Transverse colon (tissue), 4 donors: ENCODE results near the gene TSPAN6. TPM values are rescaled to one million over a fixed set of nuclear protein-coding genes. Genes with fewer than 3 reads are reported as not detected.
A peak's percentile ranks its signal among the peaks of the same experiment; 100 is the strongest.

Experiments used
- DNase-seq: peaks from one replicate; pipeline ENCODE4 v3.0.0-alpha.2; 2019
- H3K27ac ChIP-seq, 4 donors: fragments of 200-600 bp; sonication (generic); 2 replicates each; pipeline ENCODE4 v1.5.1; 2016 to 2018; ENCODE audit warnings: inconsistent platforms in 4 of 4
- H3K27me3 ChIP-seq: fragments of 200-600 bp; sonication (generic); 2 replicates; pipeline ENCODE4 v1.5.1; 2017; ENCODE audit warnings: inconsistent platforms
- H3K36me3 ChIP-seq, 4 donors: fragments of 200-600 bp; sonication (generic); 2 replicates each; pipeline ENCODE4 v1.5.1; 2017 to 2019; ENCODE audit warnings: inconsistent platforms in 4 of 4
- H3K4me1 ChIP-seq, 4 donors: fragments of 200-600 bp; sonication (generic); 2 replicates each; pipeline ENCODE4 v1.5.1; 2017 to 2020; ENCODE audit warnings: inconsistent platforms in 4 of 4
- H3K4me3 ChIP-seq, 4 donors: fragments of 200-600 bp; sonication (generic); 1 replicate in 1 of 4; 2 replicates in 3 of 4; pipeline versions ENCODE4 v1.5.1 to v1.6.1; 2017 to 2019; ENCODE audit warnings: inconsistent platforms in 4 of 4
- H3K9me3 ChIP-seq, 2 donors: fragments of 200-600 bp; sonication (generic); 2 replicates each; pipeline ENCODE4 v1.5.1; 2017 to 2019; ENCODE audit warnings: inconsistent platforms in 2 of 2
- CTCF ChIP-seq, 5 experiments: fragments of 200-600 bp in 3 of 5; fragments of 450-650 bp in 2 of 5; sonication (generic) in 3 of 5; IDR thresholded peaks; 1 replicate in 2 of 5; 2 replicates in 3 of 5; pipeline ENCODE4 v1.5.1; 2016 to 2017; ENCODE audit warnings: antibody characterized with exemption in 5 of 5, inconsistent platforms in 3 of 5, mild to moderate bottlenecking in 2 of 5, moderate library complexity in 1 of 5
- EP300 ChIP-seq: sonication (generic); formaldehyde crosslinking; IDR thresholded peaks from one replicate; pipeline ENCODE4 v1.6.1; 2017; ENCODE audit warnings: antibody characterized with exemption, low read depth
- POLR2A ChIP-seq: fragments of 450-650 bp; IDR thresholded peaks from one replicate; pipeline ENCODE4 v1.6.1; 2016; ENCODE audit warnings: antibody characterized with exemption, mild to moderate bottlenecking, moderate library complexity
- POLR2AphosphoS5 ChIP-seq, 3 donors: sonication (generic); formaldehyde crosslinking; IDR thresholded peaks; one replicate each; pipeline ENCODE4 v1.6.1; 2016; ENCODE audit warnings: antibody characterized with exemption in 3 of 3
- WGBS, 2 donors: methylation state at CpG; one replicate each; pipeline ENCODE4 v1.1.5; 2018; ENCODE audit warnings: low coverage in 1 of 2; 5-methylcytosine and 5-hydroxymethylcytosine counted together
- in situ Hi-C, 4 donors: fragments of 200-750 bp; cut with MboI; loops; one replicate each; pipeline versions ENCODE4 v1.15.0 to v1.15.1; 2017; ENCODE audit warnings: low sequenced_read_pairs in 3 of 4, low pct_ligation_motif_present in 1 of 4, low pct_unique_long_range_greater_than_20kb in 1 of 4
- intact Hi-C: fragments of 100-400 bp; cut with DNase I; formaldehyde crosslinking; loops from one replicate; pipeline ENCODE4 v1.15.1; 2023; ENCODE audit warnings: low total_unique reads
- total RNA-seq, 4 donors: library from RNA; depleted of rRNA; stranded (reverse); fragments of >200 nt; gene quantifications; one replicate each; pipeline ENCODE4 v1.1.0, GENCODE V29; 2016

TSPAN6 gene
- total RNA-seq, 4 donors from 2014 or later, result 16.7 to 114 (median 70.3) TPM

DNA sequence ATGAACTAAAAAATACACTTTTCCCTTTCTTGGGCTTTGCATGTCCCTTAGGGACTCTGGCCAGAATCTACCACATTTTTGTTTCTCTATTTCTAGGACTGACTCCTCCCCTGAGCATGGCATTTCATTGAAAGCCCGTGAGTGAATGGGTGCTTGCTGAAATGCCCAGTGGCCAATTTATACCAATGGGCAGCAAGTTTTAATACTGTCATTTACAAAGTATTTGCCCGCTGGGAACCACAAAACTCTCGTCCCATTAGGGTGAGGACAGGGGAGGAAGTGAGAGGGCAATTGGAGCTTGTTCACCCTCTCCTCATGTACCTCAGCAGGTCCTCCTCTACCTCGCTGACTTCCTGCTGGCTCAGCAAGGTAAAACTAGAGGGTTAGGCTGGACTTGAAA lies 8.5 kb upstream of the TSPAN6 start:
- in situ Hi-C loops (no loop called here), intact Hi-C loops (no loop called here)
- Histone ChIP-seq H3K9me3 (no peaks in the 10 kb centered on the region), H3K36me3 (no peaks in the 10 kb centered on the region), H3K4me1 (peaks cover 0 to 32% (median 11%) of the 10 kb centered on the region in 4 donors), H3K27ac (peak overlapping the region; percentile 46 to 65 (median 54)), H3K4me3 (no peak overlapping the region), H3K27me3 (no peaks in the 10 kb centered on the region)
- DNase-seq, result no peak
- WGBS, 2 donors, result 65 to 80% methylated on average over 1 to 4 of the region's 4 CpGs
- TF ChIP-seq POLR2A, result no peak

- H3K4me3 ChIP-seq, result peak within 1 kb of the TSS in 3 of 4 donors; percentile 1 to 16 (median 7)
- 0 to 46% methylated on average over 2 to 11 of the region's 11 CpGs for WGBS, 2 donors
- no peaks in the 10 kb centered on the region for H3K9me3 ChIP-seq
- H3K36me3 ChIP-seq, result no peaks in the 10 kb centered on the region
- peaks cover 0 to 25% (median 7%) of the 10 kb centered on the region in 4 donors for H3K4me1 ChIP-seq
- H3K27ac ChIP-seq, result peak within 1 kb of the TSS; percentile 46 to 65 (median 60)
- in situ Hi-C loops, result no loop called here
- TF ChIP-seq CTCF (IDR thresholded peaks at IDR 0.05) (no peak), POLR2A (peak; percentile 51), POLR2AphosphoS5 (IDR thresholded peaks at IDR 0.05) (peak; percentile 59 to 78 (median 67)), EP300 (no peak)
- H3K27me3 ChIP-seq, result no peaks in the 10 kb centered on the region
- peak; percentile 50 for DNase-seq
- intact Hi-C loops, result no loop called here
These were observed 7.6 kb upstream of the TSPAN6 start, which contains the start of gene SRPX2 for GRCh38 chrX:100643956-100644860. SRPX2 (plus strand) TSS chrX:100644199; CDS start chrX:100646323, 2,124 bp downstream.

DNA sequence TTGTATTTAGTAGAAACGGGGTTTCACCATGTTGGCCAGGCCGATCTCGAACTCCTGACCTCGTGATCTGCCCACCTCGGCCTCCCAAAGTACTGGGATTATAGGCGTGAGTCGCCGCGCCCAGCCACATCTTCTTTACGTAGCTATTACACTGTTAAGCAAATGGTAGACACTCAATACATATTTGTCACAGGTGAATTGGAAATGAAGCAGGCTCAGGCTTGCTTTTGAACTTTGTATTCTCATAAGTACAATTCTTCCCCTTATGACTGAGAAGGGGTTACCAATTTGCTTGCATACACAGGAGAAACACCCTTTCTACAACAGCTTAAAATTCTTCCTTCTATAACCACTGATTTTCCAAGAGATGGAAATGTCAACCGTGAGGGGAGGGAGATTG lies 6.6 kb upstream of the TSPAN6 start:
- in situ Hi-C loops (no loop called here), intact Hi-C loops (no loop called here)
- Histone ChIP-seq H3K9me3 (no peaks in the 10 kb centered on the region), H3K4me1 (peaks cover 0 to 15% (median 2%) of the 10 kb centered on the region in 4 donors), H3K36me3 (no peaks in the 10 kb centered on the region), H3K4me3 (no peak overlapping the region), H3K27me3 (no peaks in the 10 kb centered on the region), H3K27ac (peak overlapping the region; percentile 43 to 60 (median 52))
- TF ChIP-seq CTCF (IDR thresholded peaks at IDR 0.05) (no peak), EP300 (no peak), POLR2A (no peak), POLR2AphosphoS5 (IDR thresholded peaks at IDR 0.05) (no peak)
- no peak for DNase-seq
- 88 to 90% methylated on average over 2 to 11 of the region's 11 CpGs for WGBS, 2 donors

DNA sequence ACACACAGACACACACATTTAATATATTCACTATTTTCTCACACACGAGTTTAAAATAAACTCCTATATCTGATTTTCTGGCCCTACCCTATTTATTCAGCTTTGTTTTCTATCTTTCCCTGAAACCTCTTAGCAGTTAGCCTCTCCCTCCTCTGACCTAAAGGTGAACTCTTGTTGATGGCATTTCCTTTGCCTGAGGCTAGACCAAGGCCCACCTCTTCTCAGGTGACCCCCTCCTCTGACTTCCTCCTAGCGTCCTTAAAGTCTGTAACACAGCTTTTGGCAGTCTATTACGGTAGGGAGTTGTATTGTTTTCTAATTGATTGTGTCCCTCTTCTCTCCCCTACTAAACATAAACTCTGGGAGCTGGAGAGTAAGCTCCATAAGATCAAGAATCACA lies 5.7 kb upstream of the TSPAN6 start:
- TF ChIP-seq POLR2AphosphoS5 (IDR thresholded peaks at IDR 0.05), result no peak
- no peak for TF ChIP-seq POLR2A
- no peak for TF ChIP-seq EP300
- no peak for TF ChIP-seq CTCF (IDR thresholded peaks at IDR 0.05)
- no peaks in the 10 kb centered on the region for H3K36me3 ChIP-seq
- intact Hi-C loops, result no loop called here
- no peak overlapping the region for H3K27ac ChIP-seq
- H3K4me1 ChIP-seq, result peaks cover 0 to 6% (median 0%) of the 10 kb centered on the region in 4 donors
- H3K27me3 ChIP-seq, result no peaks in the 10 kb centered on the region
- 43 to 57% methylated on average over 1 to 3 of the region's 3 CpGs for WGBS, 2 donors
- no peak for DNase-seq
- H3K4me3 ChIP-seq, result no peak overlapping the region
- in situ Hi-C loops, result no loop called here
- H3K9me3 ChIP-seq, result no peaks in the 10 kb centered on the region
